Astrocyte of the cerebellum (primary cell): Measurements from ENCODE around the gene COL16A1.

Source experiments
- DNase-seq: peaks from one replicate; pipeline ENCODE4 v3.0.0-alpha.2; 2011; ENCODE audit warnings: low read depth
- H3K4me3 ChIP-seq: 2 replicates; pipeline ENCODE4 v1.5.1; 2011; ENCODE audit warnings: mild to moderate bottlenecking, low read depth, low read length, moderate library complexity
- CTCF ChIP-seq: IDR thresholded peaks from 2 replicates; pipeline ENCODE4 v1.5.1; 2012; ENCODE audit warnings: low read length, low read depth, moderate library complexity, mild to moderate bottlenecking; ENCODE audit errors: missing control alignments
- in situ Hi-C: cut with HindIII; loops from 2 replicates; pipeline ENCODE4 v1.10.0; 2017; ENCODE audit warnings: low sequenced_read_pairs

COL16A1 gene

GRCh38 chr1:31674626-31675025, 29.2 kb downstream of the COL16A1 start:
- DNase-seq = no peak
- TF ChIP-seq CTCF = no peak
- H3K4me3 ChIP-seq = no peak overlapping the region
- in situ Hi-C loops = loop anchor here (5.0 to 25.0 kb wide), 2 partner anchors 38 to 288 kb away; no protein-coding TSS in a partner anchor

- in situ Hi-C loops = loop anchor here (5.0 to 25.0 kb wide), 2 partner anchors 39 to 289 kb away; no protein-coding TSS in a partner anchor
- no peak for TF ChIP-seq CTCF
- no peak overlapping the region for H3K4me3 ChIP-seq
- DNase-seq = no peak
These were observed 30.4 kb downstream of the COL16A1 start for GRCh38 chr1:31673433-31673832.

GRCh38 chr1:31672986-31673385, 30.8 kb downstream of the COL16A1 start:
- no peak for DNase-seq
- no peak overlapping the region for H3K4me3 ChIP-seq
- in situ Hi-C loops = loop anchor here (5.0 to 25.0 kb wide), 2 partner anchors 39 to 289 kb away; no protein-coding TSS in a partner anchor
- no peak for TF ChIP-seq CTCF

GRCh38 chr1:31671561-31672201, 32.1 kb downstream of the COL16A1 start:
- no peak for DNase-seq
- in situ Hi-C loops = loop anchor here (5.0 to 25.0 kb wide), 2 partner anchors 41 to 291 kb away; no protein-coding TSS in a partner anchor
- no peak for TF ChIP-seq CTCF
- no peak overlapping the region for H3K4me3 ChIP-seq

GRCh38 chr1:31671147-31671546, 32.7 kb downstream of the COL16A1 start:
- H3K4me3 ChIP-seq = no peak overlapping the region
- DNase-seq = no peak
- in situ Hi-C loops = loop anchor here (5.0 to 25.0 kb wide), 2 partner anchors 41 to 291 kb away; no protein-coding TSS in a partner anchor
- TF ChIP-seq CTCF = no peak

- in situ Hi-C loops = loop anchor here (5.0 to 25.0 kb wide), 2 partner anchors 42 to 292 kb away; no protein-coding TSS in a partner anchor
- TF ChIP-seq CTCF = no peak
- DNase-seq = no peak
- H3K4me3 ChIP-seq = no peak overlapping the region
These were observed 33.2 kb downstream of the COL16A1 start for GRCh38 chr1:31670593-31670964.
